ENCODE data around the gene FDCSP. TPM values are rescaled to one million over a fixed set of nuclear protein-coding genes. Genes with fewer than 3 reads are reported as not detected.

Gene FDCSP
- total and polyA plus RNA-seq, 2 of the 13 experiments (the other 11 are each of a cell fraction or from before 2014, with no cell fraction given): not detected

- peak; percentile 13; the same call in 1 of the 2 replicates for TF ChIP-seq NR2F6 (IDR thresholded peaks at IDR 0.05)
- no peak for TF ChIP-seq NR2F6 (CRISPR knock-in tag; IDR thresholded peaks at IDR 0.05)
- TF ChIP-seq FOXC1 (CRISPR knock-in tag; IDR thresholded peaks at IDR 0.05; ENCODE audit: borderline replicate concordance): no peak
- no peak for TF ChIP-seq ZNF589 (CRISPR knock-in tag; conservative IDR thresholded peaks at IDR 0.05)
- TF ChIP-seq MED1 (CRISPR knock-in tag; IDR thresholded peaks at IDR 0.05): peak; percentile 56
- TF ChIP-seq SOX13 (IDR thresholded peaks at IDR 0.05): no peak
- TF ChIP-seq SOX13 (CRISPR knock-in tag; conservative IDR thresholded peaks at IDR 0.05 in 1 of 2, IDR thresholded peaks at IDR 0.05 in 1 of 2): peak in 1 of 2 experiments; percentile 75; a peak in 2 of 4 replicates
- no peak for TF ChIP-seq SOX6 (IDR thresholded peaks at IDR 0.05)
- TF ChIP-seq SOX6 (CRISPR knock-in tag; IDR thresholded peaks at IDR 0.05): peak; percentile 65; the same call in 1 of the 2 replicates
- 0 out of 2 replicates have a peak, but pooled peaks have one; percentile 10 for TF ChIP-seq RARA (CRISPR knock-in tag; IDR thresholded peaks at IDR 0.05)
- no peak for TF ChIP-seq ATRX (CRISPR knock-in tag; IDR thresholded peaks at IDR 0.05; ENCODE audit: borderline replicate concordance)
- TF ChIP-seq ZNF251 (CRISPR knock-in tag; IDR thresholded peaks at IDR 0.05): no peak
- peak; percentile 55; the same call in 1 of the 2 replicates for TF ChIP-seq SP5 (CRISPR knock-in tag; IDR thresholded peaks at IDR 0.05; ENCODE audit: borderline replicate concordance, low read depth)
- no peak for TF ChIP-seq TGIF2 (CRISPR knock-in tag; IDR thresholded peaks at IDR 0.05)
- TF ChIP-seq ZNF800 (CRISPR knock-in tag; IDR thresholded peaks at IDR 0.05): no peak
- no peak for TF ChIP-seq SRY (CRISPR knock-in tag; IDR thresholded peaks at IDR 0.05)
- TF ChIP-seq ZNF503 (CRISPR knock-in tag; IDR thresholded peaks at IDR 0.05): peak; percentile 63; the same call in 1 of the 2 replicates
- TF ChIP-seq TERF1 (CRISPR knock-in tag; IDR thresholded peaks at IDR 0.05): no peak
- no peak for TF ChIP-seq ZNF501 (CRISPR knock-in tag; IDR thresholded peaks at IDR 0.05)
- TF ChIP-seq SAP130 (CRISPR knock-in tag; IDR thresholded peaks at IDR 0.05; ENCODE audit: low read depth): 0 out of 2 replicates have a peak, but pooled peaks have one; percentile 10
- peak; percentile 93 for TF ChIP-seq ISL2 (CRISPR knock-in tag; IDR thresholded peaks at IDR 0.05)
- no peak for TF ChIP-seq PREB (CRISPR knock-in tag; IDR thresholded peaks at IDR 0.05)
- peak; percentile 74 for TF ChIP-seq NCOA2 (CRISPR knock-in tag; IDR thresholded peaks at IDR 0.05)
These were observed 22.3 kb upstream of the FDCSP start (continued) for GRCh38 chr4:70203601-70204000.

Data from HepG2 (cell line).